Neural progenitor cell (in vitro differentiated cells): ENCODE data around the gene ACAD9. TPM values are rescaled to one million over a fixed set of nuclear protein-coding genes. Genes with fewer than 3 reads are reported as not detected.
"Not testable (repeated sequence)": the region's sequence is repeated elsewhere in the genome, so short reads cannot be mapped to it uniquely, and the experiment has no call there.

Source experiments
- DNase-seq: peaks from one replicate; pipeline ENCODE4 v3.0.0-alpha.2; 2016; ENCODE audit warnings: low spot score
- H2AFZ ChIP-seq: fragments of 200-600 bp; sonication (generic); replicated peaks from 2 replicates; pipeline ENCODE4 v1.6.1; 2016; ENCODE audit warnings: antibody characterized with exemption
- H3F3A ChIP-seq: fragments of 200-600 bp; sonication (generic); 2 replicates; pipeline ENCODE4 v1.6.1; 2016; ENCODE audit warnings: antibody characterized with exemption, low read depth
- H3K27ac ChIP-seq: fragments of 200-600 bp; sonication (generic); 2 replicates; pipeline ENCODE4 v1.5.1; 2016; ENCODE audit warnings: mild to moderate bottlenecking
- H3K27me3 ChIP-seq: fragments of 200-600 bp; sonication (generic); 2 replicates; pipeline ENCODE4 v1.6.1; 2016; ENCODE audit warnings: mild to moderate bottlenecking, moderate library complexity
- H3K36me3 ChIP-seq: fragments of 200-600 bp; sonication (generic); 2 replicates; pipeline ENCODE4 v1.5.1; 2016
- H3K4me1 ChIP-seq: fragments of 200-600 bp; sonication (generic); 2 replicates; pipeline ENCODE4 v1.6.1; 2016; ENCODE audit warnings: mixed run types
- H3K4me2 ChIP-seq: fragments of 200-600 bp; sonication (generic); 2 replicates; pipeline ENCODE4 v1.6.1; 2016
- H3K4me3 ChIP-seq: fragments of 200-600 bp; sonication (generic); 2 replicates; pipeline ENCODE4 v1.5.1; 2016
- H3K79me2 ChIP-seq: fragments of 200-600 bp; sonication (generic); 2 replicates; pipeline ENCODE4 v1.6.1; 2016; ENCODE audit warnings: low read depth
- H3K9ac ChIP-seq: fragments of 200-600 bp; sonication (generic); 2 replicates; pipeline ENCODE4 v1.6.1; 2016
- H3K9me3 ChIP-seq: fragments of 200-600 bp; sonication (generic); 2 replicates; pipeline ENCODE4 v1.5.1; 2016; ENCODE audit warnings: low read depth
- H4K20me1 ChIP-seq: fragments of 200-600 bp; sonication (generic); 2 replicates; pipeline ENCODE4 v1.6.1; 2016; ENCODE audit warnings: low read depth
- H3K27ac Mint-ChIP-seq: 3 replicates; pipeline ENCODE4 v1.8.0; 2021; ENCODE audit warnings: mixed read lengths
- H3K27me3 Mint-ChIP-seq: 2 replicates; pipeline ENCODE4 v1.8.0; 2022; ENCODE audit warnings: low read depth, mild to moderate bottlenecking, inconsistent platforms, moderate library complexity, mixed read lengths; ENCODE audit not compliant: insufficient read depth
- H3K36me3 Mint-ChIP-seq: 3 replicates; pipeline ENCODE4 v1.8.0; 2021; ENCODE audit warnings: mixed read lengths
- H3K4me1 Mint-ChIP-seq: 3 replicates; pipeline ENCODE4 v1.8.0; 2021; ENCODE audit warnings: mixed read lengths
- H3K4me3 Mint-ChIP-seq: 3 replicates; pipeline ENCODE4 v1.8.0; 2021; ENCODE audit warnings: mild to moderate bottlenecking, moderate library complexity, mixed read lengths
- H3K9me3 Mint-ChIP-seq: 3 replicates; pipeline ENCODE4 v1.8.0; 2020; ENCODE audit warnings: mixed read lengths
- CTCF ChIP-seq: fragments of 200-600 bp; sonication (generic); IDR thresholded peaks from 2 replicates; pipeline ENCODE4 v1.5.1; 2017; ENCODE audit warnings: antibody characterized with exemption, mild to moderate bottlenecking
- EZH2 ChIP-seq: fragments of 200-600 bp; sonication (generic); IDR thresholded peaks from 2 replicates; pipeline ENCODE4 v1.6.1; 2017; ENCODE audit warnings: antibody characterized with exemption, mild to moderate bottlenecking, moderate library complexity
- EZH2phosphoT487 ChIP-seq: fragments of 200-600 bp; sonication (generic); IDR thresholded peaks from 2 replicates; pipeline ENCODE4 v1.6.1; 2017; ENCODE audit warnings: antibody characterized with exemption
- total RNA-seq: library from RNA; depleted of rRNA; stranded (reverse); fragments of >200 nt; gene quantifications from 2 replicates; pipeline ENCODE4 v1.2.3, GENCODE V29; 2015; ENCODE audit warnings: low replicate concordance

Gene ACAD9
- 25.0 and 35.7 TPM in 2 replicates for total RNA-seq

- Histone ChIP-seq H2AFZ (peak within 1 kb of the TSS; percentile 85), H3K79me2 (peaks cover 54% of the 10 kb centered on the region)
Observed at GRCh38 chr3:128879125-128879969, at the start of gene ACAD9. Gene ACAD9 (plus strand): TSS chr3:128879620. CDS start chr3:128879692, 72 bp downstream.

GRCh38 chr3:128829925-128830625 is 49.3 kb upstream of the ACAD9 start:
- H2AFZ ChIP-seq, H3K27me3 ChIP-seq, H3K9me3 ChIP-seq, H3K4me1 Mint-ChIP-seq, H3K79me2 ChIP-seq, H3K36me3 Mint-ChIP-seq, H3K4me3 ChIP-seq, H3K27ac Mint-ChIP-seq, H3F3A ChIP-seq, H3K36me3 ChIP-seq, H3K9me3 Mint-ChIP-seq, H3K27ac ChIP-seq, H3K27me3 Mint-ChIP-seq, DNase-seq, H4K20me1 ChIP-seq, H3K4me1 ChIP-seq, H3K9ac ChIP-seq, H3K4me2 ChIP-seq, H3K4me3 Mint-ChIP-seq: not testable (repeated sequence)

More at GRCh38 chr3:128879125-128879969, at the start of gene ACAD9:
- peak; percentile 99 for DNase-seq
- Histone ChIP-seq H4K20me1 (no peaks in the 10 kb centered on the region), H3K9me3 (no peaks in the 10 kb centered on the region), H3K27me3 (peaks cover 8% of the 10 kb centered on the region), H3K36me3 (no peaks in the 10 kb centered on the region), H3K9ac (peak within 1 kb of the TSS; percentile 91), H3F3A (peaks cover 13% of the 10 kb centered on the region), H3K4me3 (peak within 1 kb of the TSS; percentile 65), H3K4me2 (peak within 1 kb of the TSS; percentile 83), H3K27ac (peak within 1 kb of the TSS; percentile 79), H3K4me1 (peaks cover 22% of the 10 kb centered on the region)
- TF ChIP-seq EZH2phosphoT487 (no peak), CTCF (no peak), EZH2 (no peak)
- H3K27me3 Mint-ChIP-seq = peaks cover 4% of the 10 kb centered on the region
- peak within 1 kb of the TSS; percentile 92 for H3K4me3 Mint-ChIP-seq
- H3K36me3 Mint-ChIP-seq = peaks cover 3% of the 10 kb centered on the region
- no peaks in the 10 kb centered on the region for H3K9me3 Mint-ChIP-seq
- peaks cover 41% of the 10 kb centered on the region for H3K4me1 Mint-ChIP-seq
- peak within 1 kb of the TSS; percentile 91 for H3K27ac Mint-ChIP-seq

- not testable (repeated sequence) for H3K27ac ChIP-seq, H3K4me1 Mint-ChIP-seq
Observed at GRCh38 chr3:128830762-128831161, 48.7 kb upstream of the ACAD9 start.

GRCh38 chr3:128832979-128833378 is 46.4 kb upstream of the ACAD9 start:
- H3K4me1 Mint-ChIP-seq, H3K9ac ChIP-seq, H3K4me1 ChIP-seq, H3K9me3 ChIP-seq, H3F3A ChIP-seq, H3K4me2 ChIP-seq, H3K27ac ChIP-seq, H3K36me3 Mint-ChIP-seq, H3K36me3 ChIP-seq, H3K27me3 ChIP-seq, H3K79me2 ChIP-seq, H2AFZ ChIP-seq, DNase-seq, H3K4me3 Mint-ChIP-seq, H3K4me3 ChIP-seq, H3K27me3 Mint-ChIP-seq, H4K20me1 ChIP-seq, H3K27ac Mint-ChIP-seq, H3K9me3 Mint-ChIP-seq: not testable (repeated sequence)

More at GRCh38 chr3:128830762-128831161, 48.7 kb upstream of the ACAD9 start:
- not testable (repeated sequence) for H3K27ac Mint-ChIP-seq, H3K9me3 Mint-ChIP-seq, H3K4me2 ChIP-seq, H3K36me3 ChIP-seq, H4K20me1 ChIP-seq, H3K36me3 Mint-ChIP-seq, H3K9ac ChIP-seq, H3K27me3 ChIP-seq, H2AFZ ChIP-seq, H3K4me1 ChIP-seq, H3K79me2 ChIP-seq, DNase-seq, H3K4me3 Mint-ChIP-seq, H3K27me3 Mint-ChIP-seq, H3K9me3 ChIP-seq, H3F3A ChIP-seq, H3K4me3 ChIP-seq
